SK-N-SH (cell line): ENCODE results near the gene MGAT4A.

ENCODE experiments used
- CTCF ChIP-seq: fragments of 200-600 bp; sonication (generic); IDR thresholded peaks from 2 replicates; pipeline ENCODE4 v1.6.1; 2017; ENCODE audit warnings: antibody characterized with exemption, mild to moderate bottlenecking, moderate library complexity
- EP300 ChIP-seq, 2 experiments: IDR thresholded peaks; 2 replicates each; pipeline versions ENCODE4 v1.4.0 to v1.6.1; 2012; ENCODE audit warnings: borderline replicate concordance in 1 of 2, low read depth in 1 of 2, low read length in 1 of 2
- GABPA ChIP-seq: IDR thresholded peaks from 2 replicates; pipeline ENCODE4 v1.4.0; 2012; ENCODE audit warnings: low read depth, mild to moderate bottlenecking
- GATA2 ChIP-seq: sonication (generic); formaldehyde crosslinking; IDR thresholded peaks from 2 replicates; pipeline ENCODE4 v1.5.0; 2020; ENCODE audit warnings: mild to moderate bottlenecking, missing genetic modification reagents
- POLR2AphosphoS5 ChIP-seq: IDR thresholded peaks from 2 replicates; pipeline ENCODE4 v1.6.1; 2012; ENCODE audit warnings: low read depth, low read length
- RAD21 ChIP-seq: IDR thresholded peaks from 2 replicates; pipeline ENCODE4 v1.6.1; 2012; ENCODE audit warnings: mild to moderate bottlenecking, low read length
- SIN3A ChIP-seq: IDR thresholded peaks from 2 replicates; pipeline ENCODE4 v1.6.1; 2012; ENCODE audit warnings: low read depth, mild to moderate bottlenecking, low read length, moderate library complexity, borderline replicate concordance
- TAF1 ChIP-seq: IDR thresholded peaks from 2 replicates; pipeline ENCODE4 v1.6.1; 2012; ENCODE audit warnings: low read depth, mild to moderate bottlenecking, low read length, moderate library complexity, borderline replicate concordance
- USF2 ChIP-seq: fragments of 150-350 bp; IDR thresholded peaks from 2 replicates; pipeline ENCODE4 v1.6.1; 2017; ENCODE audit warnings: antibody characterized with exemption, low read length, low read depth, borderline replicate concordance
- YY1 ChIP-seq: IDR thresholded peaks from 2 replicates; pipeline ENCODE4 v1.4.0; 2012; ENCODE audit warnings: low read depth, mild to moderate bottlenecking

- TF ChIP-seq GABPA (no peak), YY1 (no peak), CTCF (no peak), POLR2AphosphoS5 (no peak), SIN3A (no peak), EP300 (IDR thresholded peaks at IDR 0.05; ENCODE audit: borderline replicate concordance in 1 of 2, low read depth in 1 of 2, low read length in 1 of 2) (no peak), TAF1 (no peak), GATA2 (CRISPR knock-in tag) (no peak), USF2 (no peak), RAD21 (no peak)
Observed at GRCh38 chr2:98775146-98775986, 44.4 kb upstream of the MGAT4A start.
